CD14-positive monocyte (primary cell): ENCODE measurements around the gene IL15RA. TPM values are rescaled to one million over a fixed set of nuclear protein-coding genes. Genes with fewer than 3 reads are reported as not detected.
A peak's percentile ranks its signal among the peaks of the same experiment; 100 is the strongest.

Experiments used
- DNase-seq, 3 donors: peaks; one replicate each; pipeline ENCODE4 v3.0.0-alpha.2; 2011 to 2022
- H2AFZ ChIP-seq: 2 replicates; pipeline ENCODE4 v1.6.0; 2012; ENCODE audit warnings: mild to moderate bottlenecking, low read depth, low read length, inconsistent platforms; ENCODE audit not compliant: insufficient read depth, poor library complexity, severe bottlenecking
- H3K27ac ChIP-seq, 2 donors: 1 replicate in 1 of 2; 2 replicates in 1 of 2; pipeline ENCODE4 v1.5.1; 2012 to 2013; ENCODE audit warnings: low read length in 2 of 2, control low read depth in 1 of 2, inconsistent platforms in 1 of 2, low read depth in 1 of 2, mild to moderate bottlenecking in 1 of 2
- H3K27me3 ChIP-seq, 2 donors: one replicate each; pipeline versions ENCODE4 v1.6.0 to v1.6.1; 2011 to 2013; ENCODE audit warnings: low read length in 2 of 2; ENCODE audit not compliant: control insufficient read depth in 2 of 2, insufficient read depth in 2 of 2
- H3K36me3 ChIP-seq, 2 donors: replicated peaks in 1 of 2; 1 replicate in 1 of 2; 2 replicates in 1 of 2; pipeline versions ENCODE4 v1.5.1 to v1.6.1; 2012 to 2013; ENCODE audit warnings: low read length in 2 of 2, control low read depth in 1 of 2, inconsistent platforms in 1 of 2, mild to moderate bottlenecking in 1 of 2; ENCODE audit not compliant: insufficient read depth in 2 of 2, control insufficient read depth in 1 of 2
- H3K4me1 ChIP-seq, 2 donors: 1 replicate in 1 of 2; 2 replicates in 1 of 2; pipeline versions ENCODE4 v1.5.1 to v1.6.1; 2012 to 2013; ENCODE audit warnings: low read length in 2 of 2, control low read depth in 1 of 2, inconsistent platforms in 1 of 2, mild to moderate bottlenecking in 1 of 2, moderate library complexity in 1 of 2; ENCODE audit not compliant: insufficient read depth in 2 of 2, control insufficient read depth in 1 of 2
- H3K4me2 ChIP-seq: replicated peaks from 2 replicates; pipeline ENCODE3; 2012; ENCODE audit warnings: low read length, moderate library complexity, mild to moderate bottlenecking; ENCODE audit not compliant: poor library complexity, severe bottlenecking; ENCODE audit errors: extremely low read depth
- H3K4me3 ChIP-seq, 3 experiments: fragments of 200-600 bp in 1 of 3; sonication (generic) in 1 of 3; replicated peaks in 1 of 3; 1 replicate in 2 of 3; 2 replicates in 1 of 3; pipeline ENCODE4 v1.5.1; 2011 to 2013; ENCODE audit warnings: low read length in 3 of 3, mild to moderate bottlenecking in 3 of 3, control low read depth in 2 of 3, low read depth in 2 of 3, inconsistent platforms in 1 of 3, moderate library complexity in 1 of 3
- H3K79me2 ChIP-seq: 2 replicates; pipeline ENCODE4 v1.6.0; 2012; ENCODE audit warnings: mild to moderate bottlenecking, control low read depth, inconsistent platforms, low read length, moderate library complexity; ENCODE audit not compliant: insufficient read depth
- H3K9ac ChIP-seq: 2 replicates; pipeline ENCODE4 v1.6.0; 2017; ENCODE audit warnings: low read length, mild to moderate bottlenecking; ENCODE audit not compliant: insufficient read depth, poor library complexity, severe bottlenecking
- H3K9me3 ChIP-seq, 2 donors: replicated peaks in 1 of 2; 1 replicate in 1 of 2; 2 replicates in 1 of 2; pipeline versions ENCODE4 v1.5.1 to v1.6.1; 2012 to 2013; ENCODE audit warnings: low read length in 2 of 2, control low read depth in 1 of 2; ENCODE audit not compliant: control insufficient read depth in 1 of 2, insufficient read depth in 1 of 2
- H4K20me1 ChIP-seq: 2 replicates; pipeline ENCODE4 v1.6.0; 2012; ENCODE audit warnings: mild to moderate bottlenecking, low read length, control low read depth, moderate library complexity; ENCODE audit not compliant: insufficient read depth
- H3K27ac Mint-ChIP-seq, 7 donors: one replicate each; pipeline ENCODE4 v1.8.0; 2020; ENCODE audit warnings: mild to moderate bottlenecking in 7 of 7, mixed read lengths in 7 of 7, moderate library complexity in 6 of 7, inconsistent platforms in 2 of 7
- H3K27me3 Mint-ChIP-seq, 3 donors: one replicate each; pipeline ENCODE4 v1.8.0; 2021 to 2022; ENCODE audit warnings: low read depth in 3 of 3, mild to moderate bottlenecking in 3 of 3, mixed read lengths in 3 of 3, moderate library complexity in 3 of 3, inconsistent platforms in 1 of 3
- H3K36me3 Mint-ChIP-seq, 2 donors: one replicate each; pipeline ENCODE4 v1.8.0; 2020; ENCODE audit warnings: mixed read lengths in 2 of 2, inconsistent platforms in 1 of 2, mild to moderate bottlenecking in 1 of 2
- H3K4me1 Mint-ChIP-seq: one replicate; pipeline ENCODE4 v1.8.0; 2020; ENCODE audit warnings: mild to moderate bottlenecking, mixed read lengths
- H3K4me3 Mint-ChIP-seq, 2 donors: one replicate each; pipeline ENCODE4 v1.8.0; 2020; ENCODE audit warnings: mild to moderate bottlenecking in 2 of 2, mixed read lengths in 2 of 2, moderate library complexity in 1 of 2
- H3K9me3 Mint-ChIP-seq, 7 donors: one replicate each; pipeline ENCODE4 v1.8.0; 2020 to 2022; ENCODE audit warnings: mixed read lengths in 7 of 7, mild to moderate bottlenecking in 6 of 7, moderate library complexity in 6 of 7, inconsistent platforms in 2 of 7
- WGBS: methylation state at CpG from one replicate; pipeline ENCODE4 v1.1.5; 2013; ENCODE audit warnings: missing lambda C conversion rate; ENCODE audit not compliant: insufficient coverage; 5-methylcytosine and 5-hydroxymethylcytosine counted together
- intact Hi-C, 2 donors: fragments of 100-400 bp; cut with micrococcal nuclease; formaldehyde crosslinking; loops; one replicate each; pipeline versions ENCODE4 v1.15.0 to v1.15.1; 2023
- polyA plus RNA-seq, 3 donors: library from polyadenylated mRNA; depleted of rRNA in 1 of 3; unstranded in 2 of 3; stranded (reverse) in 1 of 3; fragments of 300-500 nt in 2 of 3; fragments of >200 nt in 1 of 3; fragmentation: Illumina TruSeq in 2 of 3; gene quantifications; 1 replicate in 2 of 3; 2 replicates in 1 of 3; pipeline ENCODE4 v1.2.3, GENCODE V29; 2012 to 2021
- TF ChIP-seq, protein P1 (sequence below): fragments of 200-600 bp; IDR thresholded peaks from one replicate; pipeline ENCODE4 v1.8.0; 2022; ENCODE audit warnings: antibody characterized with exemption, mild to moderate bottlenecking

IL15RA gene
- polyA plus RNA-seq, 3 donors, result 12.4 to 23.1 (median 12.6) TPM

DNA sequence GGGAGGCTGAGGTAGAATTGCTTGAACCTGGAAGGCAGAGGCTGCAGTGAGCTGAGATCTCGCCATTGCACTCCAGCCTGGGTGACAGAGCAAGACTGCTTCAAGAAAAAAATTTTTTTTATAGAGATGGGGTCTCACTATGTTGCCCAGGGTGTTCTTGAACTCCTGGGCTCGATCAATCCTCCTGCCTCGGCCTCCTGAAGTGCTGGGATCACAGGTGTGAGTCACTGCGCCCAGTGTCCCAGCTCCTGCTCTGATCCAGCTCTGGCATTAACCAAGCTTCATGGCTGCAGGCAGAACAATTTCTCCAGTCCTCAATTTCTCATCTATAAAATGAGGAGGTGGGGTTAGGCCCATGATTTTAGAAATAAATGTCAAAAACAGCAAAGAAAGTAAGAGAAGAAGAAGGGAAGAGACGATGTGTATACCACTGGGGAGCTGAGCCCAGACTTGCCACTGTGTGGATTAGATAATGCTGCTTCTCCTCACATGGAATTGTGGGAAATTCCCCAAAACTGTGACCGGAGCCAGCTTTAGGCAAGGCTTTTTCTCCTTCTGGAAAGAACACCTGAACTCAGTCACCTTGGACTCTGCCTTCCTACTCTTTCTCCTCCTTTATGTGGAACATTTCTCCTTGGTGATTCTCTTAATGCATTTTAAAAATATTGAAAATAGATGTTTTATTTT is 25.5 kb downstream of the IL15RA start:
- peaks cover 29 to 32% of the 10 kb centered on the region in 2 donors for H3K4me1 ChIP-seq
- no peak overlapping the region for H3K4me2 ChIP-seq
- Mint-ChIP-seq H3K36me3 (peaks cover 26 to 40% of the 10 kb centered on the region in 2 donors), H3K4me1 (peaks cover 36% of the 10 kb centered on the region), H3K9me3 (no peaks in the 10 kb centered on the region), H3K27me3 (peaks cover 0 to 2% (median 1%) of the 10 kb centered on the region in 3 donors), H3K27ac (peak overlapping the region in 5 of 7 donors; percentile 38 to 77 (median 68)), H3K4me3 (no peak overlapping the region)
- H4K20me1 ChIP-seq, result no peaks in the 10 kb centered on the region
- TF ChIP-seq, protein P1, sequence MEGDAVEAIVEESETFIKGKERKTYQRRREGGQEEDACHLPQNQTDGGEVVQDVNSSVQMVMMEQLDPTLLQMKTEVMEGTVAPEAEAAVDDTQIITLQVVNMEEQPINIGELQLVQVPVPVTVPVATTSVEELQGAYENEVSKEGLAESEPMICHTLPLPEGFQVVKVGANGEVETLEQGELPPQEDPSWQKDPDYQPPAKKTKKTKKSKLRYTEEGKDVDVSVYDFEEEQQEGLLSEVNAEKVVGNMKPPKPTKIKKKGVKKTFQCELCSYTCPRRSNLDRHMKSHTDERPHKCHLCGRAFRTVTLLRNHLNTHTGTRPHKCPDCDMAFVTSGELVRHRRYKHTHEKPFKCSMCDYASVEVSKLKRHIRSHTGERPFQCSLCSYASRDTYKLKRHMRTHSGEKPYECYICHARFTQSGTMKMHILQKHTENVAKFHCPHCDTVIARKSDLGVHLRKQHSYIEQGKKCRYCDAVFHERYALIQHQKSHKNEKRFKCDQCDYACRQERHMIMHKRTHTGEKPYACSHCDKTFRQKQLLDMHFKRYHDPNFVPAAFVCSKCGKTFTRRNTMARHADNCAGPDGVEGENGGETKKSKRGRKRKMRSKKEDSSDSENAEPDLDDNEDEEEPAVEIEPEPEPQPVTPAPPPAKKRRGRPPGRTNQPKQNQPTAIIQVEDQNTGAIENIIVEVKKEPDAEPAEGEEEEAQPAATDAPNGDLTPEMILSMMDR, result no peak
- intact Hi-C loops, result no loop called here
- no peak overlapping the region for H3K9ac ChIP-seq
- no peaks in the 10 kb centered on the region for H3K79me2 ChIP-seq
- peaks cover 16 to 42% of the 10 kb centered on the region in 2 donors for H3K36me3 ChIP-seq
- peak overlapping the region; percentile 8 to 26 for H3K27ac ChIP-seq
- no peak overlapping the region for H3K4me3 ChIP-seq
- no peaks in the 10 kb centered on the region for H3K9me3 ChIP-seq
- H3K27me3 ChIP-seq, result no peaks in the 10 kb centered on the region
- no peak for DNase-seq
- H2AFZ ChIP-seq, result no peak overlapping the region
- 95% methylated on average over 2 of the region's 6 CpGs for WGBS

DNA sequence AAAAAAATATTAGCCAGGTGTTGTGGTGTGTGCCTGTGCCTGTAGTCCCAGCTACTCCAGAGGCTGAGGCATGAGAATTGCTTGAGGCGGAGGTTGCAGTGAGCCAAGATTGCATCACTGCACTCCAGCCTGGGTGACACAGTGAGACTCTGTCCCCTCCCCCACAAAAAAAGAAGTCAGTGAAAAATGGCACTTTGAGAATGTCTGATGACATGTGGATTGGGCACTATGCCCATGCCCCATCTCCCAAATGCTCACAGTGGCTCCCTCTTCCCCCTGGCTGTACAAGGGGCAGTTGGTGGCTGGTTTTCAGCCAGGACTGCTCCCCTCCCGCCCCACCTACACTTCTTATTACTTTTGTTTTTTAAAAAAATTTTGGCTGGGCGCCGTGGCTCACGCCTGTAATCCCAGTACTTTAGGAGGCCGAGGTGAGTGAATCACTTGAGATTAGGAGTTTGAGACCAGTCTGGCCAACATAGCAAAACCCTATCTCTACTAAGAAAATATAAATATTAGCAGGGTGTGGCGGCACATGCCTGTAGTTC is 26.1 kb downstream of the IL15RA start:
- Mint-ChIP-seq H3K4me1 (peaks cover 42% of the 10 kb centered on the region), H3K4me3 (peak overlapping the region in 1 of 2 donors; percentile 48), H3K27ac (peak overlapping the region; percentile 63 to 77 (median 68)), H3K36me3 (peaks cover 22 to 33% of the 10 kb centered on the region in 2 donors), H3K27me3 (peaks cover 0 to 2% (median 1%) of the 10 kb centered on the region in 3 donors), H3K9me3 (no peaks in the 10 kb centered on the region)
- Histone ChIP-seq H3K4me1 (peaks cover 35 to 39% of the 10 kb centered on the region in 2 donors), H3K79me2 (no peaks in the 10 kb centered on the region), H4K20me1 (no peaks in the 10 kb centered on the region), H2AFZ (no peak overlapping the region), H3K27ac (peak overlapping the region; percentile 8 to 33), H3K4me3 (no peak overlapping the region), H3K4me2 (no peak overlapping the region), H3K27me3 (no peaks in the 10 kb centered on the region), H3K36me3 (peaks cover 13 to 37% of the 10 kb centered on the region in 2 donors), H3K9me3 (no peaks in the 10 kb centered on the region), H3K9ac (no peak overlapping the region)
- WGBS, result no CpG with 5 or more reads among the region's 7 CpGs
- peak; percentile 68 to 73 (median 71) for DNase-seq
- TF ChIP-seq, protein P1, result no peak
- intact Hi-C loops, result no loop called here
